ENCODE measurements around the gene FEV.

Gene FEV

GRCh38 chr2:219003979-219004378 is 19.0 kb upstream of the FEV start:
- TF ChIP-seq CTCF (conservative IDR thresholded peaks at IDR 0.05; ENCODE audit: low read depth, low read length), result no peak
- H4K20me1 ChIP-seq (ENCODE audit: insufficient read depth), result no peaks in the 10 kb centered on the region
- H3K4me3 ChIP-seq (IDR thresholded peaks at IDR 0.05; ENCODE audit: insufficient read depth, low read depth, low read length), result no peak overlapping the region
- peaks cover 59% of the 10 kb centered on the region for H3K27me3 ChIP-seq (ENCODE audit: insufficient read depth, low read depth)
- no peaks in the 10 kb centered on the region for H3K36me3 ChIP-seq (ENCODE audit: insufficient read depth)
- H3K9ac ChIP-seq, result no peak overlapping the region
- H3K4me2 ChIP-seq, result no peak overlapping the region
- H3K79me2 ChIP-seq (ENCODE audit: insufficient read depth, low read depth), result no peaks in the 10 kb centered on the region
- no peaks in the 10 kb centered on the region for H3K4me1 ChIP-seq (ENCODE audit: low read depth, poor library complexity, severe bottlenecking)
- no peak overlapping the region for H2AFZ ChIP-seq (ENCODE audit: low read depth)
- no peak overlapping the region for H3K27ac ChIP-seq

GRCh38 chr2:219003267-219003634 is 18.3 kb upstream of the FEV start:
- Histone ChIP-seq H3K27ac (no peak overlapping the region), H3K36me3 (ENCODE audit: insufficient read depth) (no peaks in the 10 kb centered on the region), H3K27me3 (ENCODE audit: insufficient read depth, low read depth) (peaks cover 54% of the 10 kb centered on the region), H3K9ac (no peak overlapping the region), H3K4me3 (IDR thresholded peaks at IDR 0.05; ENCODE audit: insufficient read depth, low read depth, low read length) (no peak overlapping the region), H3K4me1 (ENCODE audit: low read depth, poor library complexity, severe bottlenecking) (no peaks in the 10 kb centered on the region), H2AFZ (ENCODE audit: low read depth) (no peak overlapping the region), H3K4me2 (no peak overlapping the region), H4K20me1 (ENCODE audit: insufficient read depth) (no peaks in the 10 kb centered on the region), H3K79me2 (ENCODE audit: insufficient read depth, low read depth) (no peaks in the 10 kb centered on the region)
- no peak for TF ChIP-seq CTCF (conservative IDR thresholded peaks at IDR 0.05; ENCODE audit: low read depth, low read length)

GRCh38 chr2:219002395-219003266 is 17.6 kb upstream of the FEV start:
- H3K4me3 ChIP-seq (IDR thresholded peaks at IDR 0.05; ENCODE audit: insufficient read depth, low read depth, low read length), result no peak overlapping the region
- peaks cover 50% of the 10 kb centered on the region for H3K27me3 ChIP-seq (ENCODE audit: insufficient read depth, low read depth)
- H3K36me3 ChIP-seq (ENCODE audit: insufficient read depth), result no peaks in the 10 kb centered on the region
- H4K20me1 ChIP-seq (ENCODE audit: insufficient read depth), result no peaks in the 10 kb centered on the region
- no peaks in the 10 kb centered on the region for H3K79me2 ChIP-seq (ENCODE audit: insufficient read depth, low read depth)
- TF ChIP-seq CTCF (conservative IDR thresholded peaks at IDR 0.05; ENCODE audit: low read depth, low read length), result no peak
- H3K4me1 ChIP-seq (ENCODE audit: low read depth, poor library complexity, severe bottlenecking), result no peaks in the 10 kb centered on the region
- no peak overlapping the region for H2AFZ ChIP-seq (ENCODE audit: low read depth)
- no peak overlapping the region for H3K4me2 ChIP-seq
- H3K9ac ChIP-seq, result no peak overlapping the region
- H3K27ac ChIP-seq, result no peak overlapping the region

GRCh38 chr2:219001577-219002394 is 16.8 kb upstream of the FEV start:
- TF ChIP-seq CTCF (conservative IDR thresholded peaks at IDR 0.05; ENCODE audit: low read depth, low read length), result no peak
- Histone ChIP-seq H3K4me1 (ENCODE audit: low read depth, poor library complexity, severe bottlenecking) (no peaks in the 10 kb centered on the region), H3K4me2 (no peak overlapping the region), H3K36me3 (ENCODE audit: insufficient read depth) (no peaks in the 10 kb centered on the region), H4K20me1 (ENCODE audit: insufficient read depth) (no peaks in the 10 kb centered on the region), H3K27ac (no peak overlapping the region), H3K79me2 (ENCODE audit: insufficient read depth, low read depth) (no peaks in the 10 kb centered on the region), H2AFZ (ENCODE audit: low read depth) (no peak overlapping the region), H3K9ac (no peak overlapping the region), H3K27me3 (ENCODE audit: insufficient read depth, low read depth) (peaks cover 46% of the 10 kb centered on the region), H3K4me3 (IDR thresholded peaks at IDR 0.05; ENCODE audit: insufficient read depth, low read depth, low read length) (no peak overlapping the region)
